ENCODE data around the gene SLC66A1.

SLC66A1 gene

GRCh38 chr1:19368964-19369363 is 56.8 kb downstream of the SLC66A1 start:
- Histone ChIP-seq H3K4me3 (ENCODE audit: low read length, poor library complexity, severe bottlenecking) (no peak overlapping the region), H3F3A (ENCODE audit: low read depth) (no peaks in the 10 kb centered on the region), H3K4me1 (ENCODE audit: insufficient read depth, low read length, poor library complexity, severe bottlenecking) (no peaks in the 10 kb centered on the region), H3K27me3 (ENCODE audit: insufficient read depth, low read length, poor library complexity, severe bottlenecking) (no peaks in the 10 kb centered on the region), H3K9me2 (replicated peaks; ENCODE audit: low read depth, low read length) (no peaks in the 10 kb centered on the region), H4K20me1 (ENCODE audit: insufficient read depth, low read length, poor library complexity, severe bottlenecking) (peaks cover 21% of the 10 kb centered on the region), H3K36me3 (ENCODE audit: insufficient read depth, low read length) (peaks cover 25% of the 10 kb centered on the region; the same call in 1 of the 2 replicates), H3K4me2 (ENCODE audit: low read depth, low read length, poor library complexity, severe bottlenecking) (no peak overlapping the region), H2AFZ (ENCODE audit: low read length) (no peak overlapping the region), H3K9me3 (ENCODE audit: insufficient read depth, low read depth, low read length) (no peaks in the 10 kb centered on the region), H3K79me2 (ENCODE audit: insufficient read depth, low read length) (peaks cover 12% of the 10 kb centered on the region; the same call in 1 of the 2 replicates), H3K9ac (ENCODE audit: low read depth, low read length, poor library complexity, severe bottlenecking) (no peak overlapping the region)
- no peak for TF ChIP-seq CTCF (conservative IDR thresholded peaks at IDR 0.05; ENCODE audit: low read length)
- TF ChIP-seq EZH2phosphoT487 (IDR thresholded peaks at IDR 0.05; ENCODE audit: borderline replicate concordance), result no peak

GRCh38 chr1:19369396-19370090 is 57.4 kb downstream of the SLC66A1 start:
- Histone ChIP-seq H2AFZ (ENCODE audit: low read length) (no peak overlapping the region), H3K9me2 (replicated peaks; ENCODE audit: low read depth, low read length) (no peaks in the 10 kb centered on the region), H3F3A (ENCODE audit: low read depth) (no peaks in the 10 kb centered on the region), H3K79me2 (ENCODE audit: insufficient read depth, low read length) (peaks cover 14% of the 10 kb centered on the region; the same call in 1 of the 2 replicates), H3K9me3 (ENCODE audit: insufficient read depth, low read depth, low read length) (no peaks in the 10 kb centered on the region), H3K4me3 (ENCODE audit: low read length, poor library complexity, severe bottlenecking) (no peak overlapping the region), H3K36me3 (ENCODE audit: insufficient read depth, low read length) (peaks cover 30% of the 10 kb centered on the region; the same call in 1 of the 2 replicates), H4K20me1 (ENCODE audit: insufficient read depth, low read length, poor library complexity, severe bottlenecking) (peaks cover 16% of the 10 kb centered on the region), H3K27me3 (ENCODE audit: insufficient read depth, low read length, poor library complexity, severe bottlenecking) (no peaks in the 10 kb centered on the region), H3K4me1 (ENCODE audit: insufficient read depth, low read length, poor library complexity, severe bottlenecking) (no peaks in the 10 kb centered on the region), H3K4me2 (ENCODE audit: low read depth, low read length, poor library complexity, severe bottlenecking) (no peak overlapping the region), H3K9ac (ENCODE audit: low read depth, low read length, poor library complexity, severe bottlenecking) (no peak overlapping the region)
- TF ChIP-seq CTCF (conservative IDR thresholded peaks at IDR 0.05; ENCODE audit: low read length) (no peak), EZH2phosphoT487 (IDR thresholded peaks at IDR 0.05; ENCODE audit: borderline replicate concordance) (no peak)

- H3K4me3 ChIP-seq (ENCODE audit: low read length, poor library complexity, severe bottlenecking), result no peak overlapping the region
- H3K27me3 ChIP-seq (ENCODE audit: insufficient read depth, low read length, poor library complexity, severe bottlenecking), result no peaks in the 10 kb centered on the region
- TF ChIP-seq EZH2phosphoT487 (IDR thresholded peaks at IDR 0.05; ENCODE audit: borderline replicate concordance), result no peak
- TF ChIP-seq CTCF (conservative IDR thresholded peaks at IDR 0.05; ENCODE audit: low read length), result no peak
- peaks cover 14% of the 10 kb centered on the region; the same call in 1 of the 2 replicates for H3K79me2 ChIP-seq (ENCODE audit: insufficient read depth, low read length)
- H3K4me1 ChIP-seq (ENCODE audit: insufficient read depth, low read length, poor library complexity, severe bottlenecking), result no peaks in the 10 kb centered on the region
- no peak overlapping the region for H3K9ac ChIP-seq (ENCODE audit: low read depth, low read length, poor library complexity, severe bottlenecking)
- no peaks in the 10 kb centered on the region for H3K9me3 ChIP-seq (ENCODE audit: insufficient read depth, low read depth, low read length)
- no peaks in the 10 kb centered on the region for H3K9me2 ChIP-seq (replicated peaks; ENCODE audit: low read depth, low read length)
- H3K4me2 ChIP-seq (ENCODE audit: low read depth, low read length, poor library complexity, severe bottlenecking), result no peak overlapping the region
- H3K36me3 ChIP-seq (ENCODE audit: insufficient read depth, low read length), result peaks cover 41% of the 10 kb centered on the region; the same call in 1 of the 2 replicates
- peaks cover 15% of the 10 kb centered on the region for H4K20me1 ChIP-seq (ENCODE audit: insufficient read depth, low read length, poor library complexity, severe bottlenecking)
- no peaks in the 10 kb centered on the region for H3F3A ChIP-seq (ENCODE audit: low read depth)
- no peak overlapping the region for H2AFZ ChIP-seq (ENCODE audit: low read length)
These were observed 58.5 kb downstream of the SLC66A1 start for GRCh38 chr1:19370453-19371170.

Measured in Loucy (cell line).